ENCODE measurements around the gene CD164.

DNA sequence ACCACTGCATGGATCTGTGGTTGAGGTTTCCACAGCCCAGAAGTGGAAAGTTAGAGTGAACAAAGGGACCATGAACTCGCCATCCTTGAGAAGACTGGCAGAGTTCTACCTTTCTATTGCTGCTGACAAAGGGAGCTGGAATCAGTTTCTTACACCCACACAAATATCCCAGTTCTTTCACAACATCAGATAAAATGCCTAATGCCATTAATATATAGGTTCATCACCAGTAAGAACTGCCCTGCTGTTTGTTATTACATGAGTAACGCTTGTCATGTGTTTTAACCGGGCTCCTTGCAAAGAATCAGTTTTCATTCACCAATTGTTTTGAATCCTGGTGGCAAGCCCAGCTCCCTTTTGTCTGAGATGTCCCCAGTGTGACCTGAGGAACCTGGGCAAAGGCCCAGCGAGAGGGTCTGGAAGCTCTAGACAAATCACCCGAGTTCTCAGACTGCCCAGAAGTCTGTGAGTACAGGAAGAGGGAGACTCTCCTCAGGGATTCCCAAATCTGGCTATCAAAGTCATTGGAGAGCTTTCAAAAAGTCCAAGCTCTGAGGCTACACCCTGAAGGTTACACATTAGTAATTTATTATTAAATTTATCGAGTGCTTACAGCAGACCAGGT is 7.5 kb upstream of the CD164 start:
- TF ChIP-seq, protein P1, sequence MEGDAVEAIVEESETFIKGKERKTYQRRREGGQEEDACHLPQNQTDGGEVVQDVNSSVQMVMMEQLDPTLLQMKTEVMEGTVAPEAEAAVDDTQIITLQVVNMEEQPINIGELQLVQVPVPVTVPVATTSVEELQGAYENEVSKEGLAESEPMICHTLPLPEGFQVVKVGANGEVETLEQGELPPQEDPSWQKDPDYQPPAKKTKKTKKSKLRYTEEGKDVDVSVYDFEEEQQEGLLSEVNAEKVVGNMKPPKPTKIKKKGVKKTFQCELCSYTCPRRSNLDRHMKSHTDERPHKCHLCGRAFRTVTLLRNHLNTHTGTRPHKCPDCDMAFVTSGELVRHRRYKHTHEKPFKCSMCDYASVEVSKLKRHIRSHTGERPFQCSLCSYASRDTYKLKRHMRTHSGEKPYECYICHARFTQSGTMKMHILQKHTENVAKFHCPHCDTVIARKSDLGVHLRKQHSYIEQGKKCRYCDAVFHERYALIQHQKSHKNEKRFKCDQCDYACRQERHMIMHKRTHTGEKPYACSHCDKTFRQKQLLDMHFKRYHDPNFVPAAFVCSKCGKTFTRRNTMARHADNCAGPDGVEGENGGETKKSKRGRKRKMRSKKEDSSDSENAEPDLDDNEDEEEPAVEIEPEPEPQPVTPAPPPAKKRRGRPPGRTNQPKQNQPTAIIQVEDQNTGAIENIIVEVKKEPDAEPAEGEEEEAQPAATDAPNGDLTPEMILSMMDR (conservative IDR thresholded peaks at IDR 0.05), result no peak
- no peak for TF ChIP-seq ZFX (IDR thresholded peaks at IDR 0.05)
